Immature natural killer cell (primary cell): ENCODE data around the gene RASAL2. TPM values are rescaled to one million over a fixed set of nuclear protein-coding genes. Genes with fewer than 3 reads are reported as not detected.
"Not testable (repeated sequence)": the region's sequence is repeated elsewhere in the genome, so short reads cannot be mapped to it uniquely, and the experiment has no call there.

Source experiments
- DNase-seq, 3 donors: peaks; one replicate each; pipeline ENCODE4 v3.0.0; 2022; ENCODE audit warnings: mixed read lengths in 1 of 3
- H3K27ac Mint-ChIP-seq, 6 donors: one replicate each; pipeline ENCODE4 v1.8.0; 2020; ENCODE audit warnings: mixed read lengths in 6 of 6, mild to moderate bottlenecking in 5 of 6, inconsistent platforms in 4 of 6, moderate library complexity in 3 of 6
- H3K27me3 Mint-ChIP-seq, 3 donors: one replicate each; pipeline ENCODE4 v1.8.0; 2020 to 2021; ENCODE audit warnings: low read depth in 3 of 3, mild to moderate bottlenecking in 3 of 3, mixed read lengths in 3 of 3, moderate library complexity in 3 of 3, inconsistent platforms in 1 of 3
- H3K36me3 Mint-ChIP-seq, 3 donors: one replicate each; pipeline ENCODE4 v1.8.0; 2020; ENCODE audit warnings: mixed read lengths in 3 of 3, inconsistent platforms in 2 of 3, mild to moderate bottlenecking in 2 of 3
- H3K4me1 Mint-ChIP-seq, 2 donors: one replicate each; pipeline ENCODE4 v1.8.0; 2020; ENCODE audit warnings: inconsistent platforms in 2 of 2, mild to moderate bottlenecking in 2 of 2, mixed read lengths in 2 of 2, moderate library complexity in 1 of 2
- H3K4me3 Mint-ChIP-seq, 5 donors: one replicate each; pipeline ENCODE4 v1.8.0; 2020; ENCODE audit warnings: mild to moderate bottlenecking in 5 of 5, mixed read lengths in 5 of 5, inconsistent platforms in 3 of 5, moderate library complexity in 3 of 5
- H3K9me3 Mint-ChIP-seq, 6 donors: one replicate each; pipeline ENCODE4 v1.8.0; 2020; ENCODE audit warnings: mild to moderate bottlenecking in 6 of 6, mixed read lengths in 6 of 6, inconsistent platforms in 4 of 6, moderate library complexity in 3 of 6
- polyA plus RNA-seq, 3 donors: library from polyadenylated mRNA; unstranded; fragments of 300-500 nt; fragmentation: Illumina TruSeq; gene quantifications; one replicate each; pipeline ENCODE4 v1.2.3, GENCODE V29; 2021

RASAL2 gene
- polyA plus RNA-seq, 3 donors from 2014 or later = not detected

DNA sequence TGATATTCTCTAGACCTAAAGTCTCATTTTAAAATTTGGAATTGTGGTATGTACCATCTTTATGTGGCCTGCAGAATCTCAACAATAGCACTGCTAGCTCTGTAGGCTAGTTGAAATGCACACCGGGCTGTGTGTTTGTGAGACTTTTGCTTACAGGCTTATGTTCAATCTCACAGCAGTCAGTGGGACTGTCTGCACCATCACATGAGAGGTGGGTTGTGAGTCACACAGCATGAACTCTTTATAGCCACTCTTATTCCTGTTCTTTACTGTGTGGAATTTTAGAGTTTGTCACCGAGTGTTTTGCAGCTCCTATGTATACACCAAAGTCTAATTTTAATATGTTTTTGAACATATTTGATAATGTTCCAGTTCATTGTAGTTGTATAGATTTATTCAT lies 74.6 kb downstream of the RASAL2 start:
- H3K27ac Mint-ChIP-seq = no peak overlapping the region
- H3K4me1 Mint-ChIP-seq = no peaks in the 10 kb centered on the region
- H3K9me3 Mint-ChIP-seq = peaks cover 0 to 6% (median 1%) of the 10 kb centered on the region in 6 donors
- no peaks in the 10 kb centered on the region for H3K27me3 Mint-ChIP-seq
- no peak for DNase-seq
- no peaks in the 10 kb centered on the region for H3K36me3 Mint-ChIP-seq
- H3K4me3 Mint-ChIP-seq = no peak overlapping the region

DNA sequence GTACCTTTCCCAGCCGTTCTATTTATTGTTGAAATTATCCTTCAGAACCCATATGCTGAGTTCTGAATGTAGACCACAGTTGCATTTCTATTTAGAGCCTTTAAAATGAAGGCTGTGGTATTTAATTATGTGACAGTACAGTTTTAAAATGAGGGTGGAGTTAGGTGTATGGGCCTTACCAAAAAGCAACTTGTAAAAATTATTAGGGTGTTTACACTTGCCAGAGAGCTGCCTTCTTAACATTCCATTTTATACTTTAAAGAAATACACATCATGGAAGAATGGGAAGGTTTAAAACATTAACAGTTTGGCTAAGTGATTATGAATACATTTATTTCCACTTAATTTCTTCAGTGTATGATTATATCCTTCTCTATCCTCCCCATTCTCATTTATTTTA lies 75.7 kb downstream of the RASAL2 start:
- Mint-ChIP-seq H3K4me3 (no peak overlapping the region), H3K9me3 (peaks cover 0 to 6% (median 1%) of the 10 kb centered on the region in 6 donors), H3K27ac (no peak overlapping the region), H3K27me3 (no peaks in the 10 kb centered on the region), H3K4me1 (no peaks in the 10 kb centered on the region), H3K36me3 (no peaks in the 10 kb centered on the region)
- DNase-seq = no peak

DNA sequence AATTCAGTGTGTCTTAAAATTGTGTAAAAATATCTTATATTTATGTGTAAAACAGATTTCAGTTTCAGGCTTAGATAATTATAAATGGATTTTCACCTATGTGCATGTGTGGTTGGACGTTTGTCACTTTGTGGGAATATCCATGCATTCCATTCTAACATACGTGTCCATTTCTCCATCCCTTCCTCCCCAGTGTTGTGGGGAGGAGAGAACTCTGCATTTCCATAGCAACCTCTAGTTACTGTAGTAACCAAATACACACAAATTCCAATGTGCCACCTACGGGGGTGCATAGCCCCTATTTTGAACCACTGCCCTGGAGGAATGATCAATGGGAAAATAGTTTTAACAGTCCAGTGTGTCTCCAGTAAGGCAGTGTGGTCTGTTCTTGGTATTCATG lies 79.0 kb downstream of the RASAL2 start:
- H3K27me3 Mint-ChIP-seq = no peaks in the 10 kb centered on the region
- H3K9me3 Mint-ChIP-seq = peaks cover 1 to 15% (median 3%) of the 10 kb centered on the region in 6 donors
- no peaks in the 10 kb centered on the region for H3K36me3 Mint-ChIP-seq
- no peaks in the 10 kb centered on the region for H3K4me1 Mint-ChIP-seq
- H3K27ac Mint-ChIP-seq = no peak overlapping the region
- no peak overlapping the region for H3K4me3 Mint-ChIP-seq
- DNase-seq = no peak

DNA sequence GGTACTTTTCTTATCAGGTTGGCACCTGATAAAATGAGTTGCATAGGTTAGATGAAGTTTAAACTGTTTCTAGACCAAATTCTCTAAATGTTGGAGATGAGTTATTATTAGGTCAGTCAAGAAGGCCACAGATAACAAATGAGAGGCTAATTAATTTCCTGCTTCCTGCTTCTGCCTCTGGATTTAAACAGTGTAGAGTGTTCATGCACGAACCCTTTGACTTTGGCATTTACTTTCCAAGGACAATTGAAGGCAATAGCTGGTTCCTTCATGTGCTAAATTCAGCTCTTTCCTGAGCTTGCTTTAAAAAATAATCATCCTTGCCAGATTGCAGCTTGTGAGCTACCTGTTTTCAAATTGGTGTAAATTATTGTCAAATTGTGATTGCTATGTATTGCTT lies 80.6 kb downstream of the RASAL2 start:
- no peak overlapping the region for H3K27ac Mint-ChIP-seq
- H3K4me3 Mint-ChIP-seq = no peak overlapping the region
- peaks cover 0 to 3% (median 0%) of the 10 kb centered on the region in 3 donors for H3K27me3 Mint-ChIP-seq
- H3K4me1 Mint-ChIP-seq = no peaks in the 10 kb centered on the region
- peaks cover 3 to 16% (median 5%) of the 10 kb centered on the region in 6 donors for H3K9me3 Mint-ChIP-seq
- no peak for DNase-seq
- H3K36me3 Mint-ChIP-seq = no peaks in the 10 kb centered on the region

DNA sequence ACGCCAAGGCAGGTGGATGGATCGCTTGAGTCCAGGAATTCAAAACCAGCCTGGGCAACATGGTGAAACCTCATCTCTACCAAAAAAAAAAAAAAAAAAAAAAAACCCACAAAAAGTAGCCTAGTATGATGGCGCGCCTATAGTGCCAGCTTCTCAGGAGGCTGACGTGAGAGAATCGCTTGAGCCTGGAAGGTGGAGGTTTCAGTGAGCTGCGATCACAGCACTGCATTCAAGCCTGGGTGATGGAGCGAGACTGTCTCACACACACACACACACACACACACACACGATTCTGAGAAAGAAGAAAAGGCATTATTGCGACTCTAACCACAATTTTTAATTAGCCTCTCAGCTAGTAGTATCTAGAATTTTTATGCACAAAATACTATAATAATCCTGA lies 86.5 kb downstream of the RASAL2 start:
- peaks cover 0 to 23% (median 4%) of the 10 kb centered on the region in 6 donors for H3K9me3 Mint-ChIP-seq
- H3K4me3 Mint-ChIP-seq = no peak overlapping the region
- no peak overlapping the region for H3K27ac Mint-ChIP-seq
- no peaks in the 10 kb centered on the region for H3K4me1 Mint-ChIP-seq
- DNase-seq = no peak
- no peaks in the 10 kb centered on the region for H3K36me3 Mint-ChIP-seq
- H3K27me3 Mint-ChIP-seq = peaks cover 0 to 3% (median 0%) of the 10 kb centered on the region in 3 donors

DNA sequence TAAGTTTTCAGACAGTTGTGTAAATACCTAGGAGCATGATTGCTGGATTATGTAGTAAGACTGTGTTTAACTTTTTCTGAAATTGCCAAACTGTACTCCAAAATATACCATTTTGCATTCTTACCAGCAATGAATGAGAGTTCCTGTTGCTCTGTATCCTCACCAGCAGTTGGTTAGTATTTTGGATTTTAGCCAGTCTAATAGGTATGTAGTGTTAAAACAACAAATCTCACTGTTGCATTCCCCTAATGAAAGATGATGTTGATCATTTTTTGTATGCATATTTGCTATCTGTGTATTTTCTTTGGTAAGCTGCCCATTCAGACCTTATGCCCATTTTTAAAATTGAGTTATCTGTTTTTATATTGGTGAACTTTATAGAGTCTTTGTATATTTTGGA lies 89.9 kb downstream of the RASAL2 start:
- Mint-ChIP-seq H3K36me3 (no peaks in the 10 kb centered on the region), H3K4me3 (no peak overlapping the region), H3K27ac (no peak overlapping the region), H3K9me3 (peaks cover 2 to 30% (median 6%) of the 10 kb centered on the region in 6 donors), H3K4me1 (no peaks in the 10 kb centered on the region), H3K27me3 (peaks cover 0 to 3% (median 0%) of the 10 kb centered on the region in 3 donors)
- DNase-seq = no peak

DNA sequence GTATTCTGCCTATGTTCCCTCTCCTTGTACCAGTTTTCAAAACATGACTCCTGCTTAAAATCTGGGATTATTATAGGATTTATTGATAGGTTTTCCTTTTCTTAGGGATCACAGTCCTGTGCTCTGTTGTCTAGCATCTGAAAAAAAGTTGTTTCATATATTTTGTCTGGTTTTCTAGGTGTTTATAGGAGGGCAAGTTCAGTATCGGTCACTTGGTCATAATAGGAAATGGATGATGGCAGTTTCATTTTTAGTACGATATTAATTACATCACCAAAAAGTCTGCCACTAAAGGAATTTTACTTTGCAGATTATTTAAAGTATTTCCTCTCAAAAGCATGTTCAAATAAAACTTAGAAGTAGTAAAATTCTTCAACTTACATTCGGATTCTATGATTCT lies 94.4 kb downstream of the RASAL2 start:
- Mint-ChIP-seq H3K27me3 (no peaks in the 10 kb centered on the region), H3K36me3 (no peaks in the 10 kb centered on the region), H3K9me3 (peaks cover 0 to 25% (median 6%) of the 10 kb centered on the region in 6 donors), H3K4me1 (no peaks in the 10 kb centered on the region), H3K4me3 (no peak overlapping the region), H3K27ac (no peak overlapping the region)
- no peak for DNase-seq

DNA sequence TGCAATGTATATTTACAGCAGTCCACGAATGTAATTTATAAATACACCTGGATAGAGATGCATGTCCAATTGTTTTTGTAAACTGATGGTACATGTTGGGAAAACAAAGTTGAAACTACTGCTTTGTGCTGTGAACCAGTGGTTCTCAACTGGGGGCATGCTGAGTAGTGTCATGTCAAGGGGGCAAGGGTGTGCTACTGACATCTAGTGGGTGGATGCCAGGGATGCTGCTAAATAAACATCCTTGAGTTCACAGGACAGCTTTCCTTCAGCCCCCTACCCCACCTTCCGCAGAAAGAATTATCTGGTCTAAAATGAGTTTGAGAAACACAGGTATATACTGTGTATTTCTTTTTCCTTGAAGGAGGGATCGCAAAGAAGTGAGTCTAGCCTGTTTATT lies 95.9 kb downstream of the RASAL2 start:
- Mint-ChIP-seq H3K9me3 (peaks cover 0 to 29% (median 3%) of the 10 kb centered on the region in 6 donors), H3K27ac (no peak overlapping the region), H3K4me1 (no peaks in the 10 kb centered on the region), H3K27me3 (no peaks in the 10 kb centered on the region), H3K4me3 (no peak overlapping the region), H3K36me3 (no peaks in the 10 kb centered on the region)
- no peak for DNase-seq

DNA sequence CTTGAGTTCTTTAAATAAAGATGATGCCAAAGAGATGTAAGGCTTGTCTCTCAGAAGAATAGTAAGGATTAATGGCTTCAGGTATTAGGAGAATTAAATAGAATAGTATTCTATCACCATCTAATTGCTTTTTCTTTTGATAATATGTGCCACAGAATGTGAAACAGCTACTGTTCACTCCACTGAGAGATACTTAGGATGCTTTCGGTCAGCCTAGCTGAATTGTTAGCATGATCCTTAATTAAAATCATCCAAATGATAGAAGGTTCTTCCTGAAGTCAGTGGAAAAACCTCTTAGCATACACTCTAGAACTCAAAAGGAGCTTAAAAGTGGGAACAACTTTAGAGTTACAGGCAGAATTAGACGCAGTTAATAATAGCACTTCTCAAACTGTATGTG lies 97.0 kb downstream of the RASAL2 start:
- no peaks in the 10 kb centered on the region for H3K4me1 Mint-ChIP-seq
- no peak overlapping the region for H3K4me3 Mint-ChIP-seq
- no peaks in the 10 kb centered on the region for H3K36me3 Mint-ChIP-seq
- no peaks in the 10 kb centered on the region for H3K27me3 Mint-ChIP-seq
- no peak for DNase-seq
- H3K9me3 Mint-ChIP-seq = peaks cover 0 to 29% (median 3%) of the 10 kb centered on the region in 6 donors
- no peak overlapping the region for H3K27ac Mint-ChIP-seq

DNA sequence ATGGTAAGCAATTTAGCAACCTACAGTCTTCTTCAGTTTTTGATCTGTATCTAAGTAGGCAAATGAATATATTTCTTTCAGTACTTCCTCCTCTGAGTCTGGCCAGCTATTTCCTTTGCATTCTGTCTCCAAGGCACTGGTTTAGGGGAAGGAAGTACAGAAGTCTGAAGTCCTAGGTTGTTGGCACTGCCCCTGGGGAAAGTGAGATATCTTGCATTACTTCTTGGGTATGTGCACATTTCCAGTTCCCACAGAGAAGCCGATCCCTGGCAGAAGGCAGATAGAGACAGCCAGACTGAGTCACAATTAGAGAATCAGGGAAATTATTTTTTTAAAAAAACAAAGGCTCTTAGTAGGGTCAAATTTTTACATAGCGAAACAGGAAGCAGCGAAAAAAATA lies 98.8 kb downstream of the RASAL2 start:
- no peak for DNase-seq
- Mint-ChIP-seq H3K36me3 (no peaks in the 10 kb centered on the region), H3K27me3 (no peaks in the 10 kb centered on the region), H3K9me3 (peaks cover 0 to 14% (median 2%) of the 10 kb centered on the region in 6 donors), H3K27ac (no peak overlapping the region), H3K4me1 (no peaks in the 10 kb centered on the region), H3K4me3 (no peak overlapping the region)

DNA sequence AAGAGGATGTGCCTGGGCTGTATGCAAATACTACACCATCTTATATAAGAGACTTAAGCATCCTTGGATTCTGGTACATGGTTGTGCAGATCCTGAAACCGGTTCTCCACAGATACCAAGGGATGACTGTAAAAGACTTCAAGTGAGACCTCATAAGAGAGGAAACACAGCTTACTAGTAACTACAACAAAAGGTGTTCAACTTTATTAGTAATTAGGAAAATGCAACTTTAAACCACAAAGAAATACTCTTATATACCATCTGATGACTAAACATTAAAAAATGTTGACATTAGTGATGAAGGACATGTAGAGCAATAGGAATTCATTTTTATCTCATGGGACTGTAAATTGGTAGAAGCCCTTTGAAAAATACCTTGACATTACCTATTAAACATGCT lies 102.7 kb downstream of the RASAL2 start:
- no peak overlapping the region for H3K27ac Mint-ChIP-seq
- peaks cover 2 to 24% (median 6%) of the 10 kb centered on the region in 6 donors for H3K9me3 Mint-ChIP-seq
- H3K36me3 Mint-ChIP-seq = no peaks in the 10 kb centered on the region
- H3K27me3 Mint-ChIP-seq = no peaks in the 10 kb centered on the region
- H3K4me3 Mint-ChIP-seq = no peak overlapping the region
- no peak for DNase-seq
- H3K4me1 Mint-ChIP-seq = no peaks in the 10 kb centered on the region

DNA sequence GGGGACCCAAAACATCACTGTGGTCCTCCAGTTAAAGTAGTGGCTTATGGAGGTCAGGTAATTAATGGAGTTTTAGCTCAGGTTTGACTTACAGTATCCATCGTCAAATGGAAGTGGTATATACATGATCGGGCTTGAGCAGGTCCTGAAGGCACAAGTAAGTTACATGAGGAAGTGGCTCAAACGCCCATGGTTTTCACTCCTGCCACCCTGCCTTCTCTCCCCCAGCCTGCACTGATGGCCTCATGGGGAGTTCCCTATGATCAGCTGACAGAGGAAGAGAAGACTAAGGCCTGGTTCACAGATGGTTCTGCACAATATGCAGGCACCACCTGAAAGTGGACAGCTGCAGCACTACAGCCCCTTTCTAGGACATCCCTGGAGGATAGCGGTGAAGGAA lies 108.2 kb downstream of the RASAL2 start:
- H3K36me3 Mint-ChIP-seq, H3K4me3 Mint-ChIP-seq, H3K27me3 Mint-ChIP-seq, H3K27ac Mint-ChIP-seq, H3K4me1 Mint-ChIP-seq, DNase-seq: not testable (repeated sequence)
- H3K9me3 Mint-ChIP-seq = peaks cover 3 to 43% (median 10%) of the 10 kb centered on the region in 6 donors

DNA sequence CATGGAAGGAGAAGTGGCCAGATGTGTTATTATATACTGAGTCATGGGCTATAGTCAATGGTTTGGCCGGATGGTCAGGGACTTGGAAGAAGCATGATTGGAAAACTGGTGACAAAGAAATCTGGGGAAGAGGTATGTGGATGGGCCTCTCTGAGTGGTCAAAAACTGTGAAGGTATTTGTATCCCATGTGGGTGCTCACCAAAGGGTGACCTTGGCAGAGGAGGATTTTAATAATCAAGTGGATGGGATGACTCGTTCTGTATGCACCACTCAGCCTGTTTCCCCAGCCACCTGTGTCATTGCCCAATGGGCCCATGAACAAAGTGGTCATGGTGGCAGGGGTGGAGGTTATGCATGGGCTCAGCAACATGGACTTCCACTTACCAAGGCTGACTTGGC lies 108.6 kb downstream of the RASAL2 start:
- not testable (repeated sequence) for H3K27me3 Mint-ChIP-seq, H3K4me1 Mint-ChIP-seq, H3K36me3 Mint-ChIP-seq, DNase-seq, H3K27ac Mint-ChIP-seq, H3K4me3 Mint-ChIP-seq
- peaks cover 3 to 44% (median 10%) of the 10 kb centered on the region in 6 donors for H3K9me3 Mint-ChIP-seq

DNA sequence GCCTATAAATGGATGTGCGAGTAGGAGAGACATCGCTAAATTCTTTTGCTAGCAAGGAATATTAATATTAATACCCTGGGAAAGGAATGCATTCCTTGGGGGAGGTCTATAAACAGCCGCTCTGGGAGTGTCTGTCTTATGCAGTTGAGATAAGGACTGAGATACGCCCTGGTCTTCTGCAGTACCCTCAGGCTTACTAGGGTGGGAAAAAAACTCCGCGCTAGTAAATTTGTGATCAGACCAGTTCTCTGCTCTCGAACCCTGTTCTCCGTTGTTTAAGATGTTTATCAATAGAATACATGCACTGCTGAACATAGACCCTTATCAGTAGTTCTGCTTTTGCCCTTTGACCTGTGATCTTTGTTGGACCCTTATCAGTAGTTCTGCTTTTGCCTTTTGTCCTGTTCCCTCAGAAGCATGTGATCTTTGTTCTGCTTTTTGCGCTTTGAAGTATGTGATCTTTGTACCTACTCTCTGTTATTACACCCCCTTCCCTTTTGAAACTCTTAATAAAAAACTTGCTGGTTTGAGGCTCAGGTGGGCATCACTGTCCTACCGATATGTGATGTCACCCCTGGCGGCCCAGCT lies 114.5 kb downstream of the RASAL2 start:
- H3K4me3 Mint-ChIP-seq, H3K36me3 Mint-ChIP-seq, DNase-seq, H3K4me1 Mint-ChIP-seq, H3K27me3 Mint-ChIP-seq, H3K27ac Mint-ChIP-seq: not testable (repeated sequence)
- peaks cover 24 to 62% (median 31%) of the 10 kb centered on the region in 6 donors for H3K9me3 Mint-ChIP-seq

DNA sequence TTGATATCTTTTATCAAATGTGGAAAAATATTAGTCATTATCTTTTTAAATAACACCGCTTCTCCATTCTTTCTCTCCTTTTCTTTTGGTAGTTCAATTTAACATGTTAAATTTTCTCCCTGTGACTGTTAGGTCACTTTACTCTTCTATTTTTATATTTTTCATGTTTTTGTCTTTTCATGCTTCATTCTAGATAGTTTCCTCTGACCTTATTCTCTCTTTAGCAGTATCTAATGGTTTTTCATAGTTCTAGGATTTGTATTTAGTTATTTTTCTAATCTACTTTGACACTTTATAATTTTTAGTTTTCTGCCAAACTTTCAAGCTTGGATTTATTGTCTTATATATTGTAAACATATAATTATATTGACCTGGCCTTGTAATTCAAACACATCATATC lies 116.0 kb downstream of the RASAL2 start:
- Mint-ChIP-seq H3K27me3 (no peaks in the 10 kb centered on the region), H3K4me3 (no peak overlapping the region), H3K36me3 (peaks cover 0 to 3% (median 0%) of the 10 kb centered on the region in 3 donors), H3K4me1 (no peaks in the 10 kb centered on the region), H3K9me3 (peaks cover 24 to 57% (median 33%) of the 10 kb centered on the region in 6 donors), H3K27ac (no peak overlapping the region)
- no peak for DNase-seq
